ENCODE results near the gene RASGEF1C. TPM values are rescaled to one million over a fixed set of nuclear protein-coding genes. Genes with fewer than 3 reads are reported as not detected.

Gene RASGEF1C
- total RNA-seq, 2 donors from 2014 or later, result 0.09 to 3.1 TPM

GRCh38 chr5:180070756-180071530 lies 138.1 kb downstream of the RASGEF1C start:
- H3K4me3 ChIP-seq, result peak overlapping the region; percentile 86 to 92
- H3K4me1 ChIP-seq (replicated peaks), result no peaks in the 10 kb centered on the region
- WGBS, result 3% methylated on average over 23 of the region's 48 CpGs
- TF ChIP-seq CTCF (IDR thresholded peaks at IDR 0.05), result no peak
- no peak for TF ChIP-seq POLR2AphosphoS5 (IDR thresholded peaks at IDR 0.05)
- no peak for TF ChIP-seq POLR2A (IDR thresholded peaks at IDR 0.05)
- no peaks in the 10 kb centered on the region for H3K36me3 ChIP-seq
- H3K27ac ChIP-seq, result peak overlapping the region; percentile 95 to 96
- H3K9me3 ChIP-seq, result no peaks in the 10 kb centered on the region
- H3K27me3 ChIP-seq (replicated peaks; ENCODE audit: insufficient read depth), result no peaks in the 10 kb centered on the region
- intact Hi-C loops (cut with DNase I), result loop anchor here (5.0 kb wide), 1 partner anchor 164 kb away; the partner anchor contains the start of gene TBC1D9B
- peak; percentile 37 for DNase-seq (ENCODE audit: low spot score)

- intact Hi-C loops (cut with DNase I), result loop anchor here (5.0 kb wide), 1 partner anchor 162 kb away; the partner anchor contains the start of gene TBC1D9B
- peak; percentile 16 for DNase-seq (ENCODE audit: low spot score)
- TF ChIP-seq CTCF (IDR thresholded peaks at IDR 0.05) (no peak), POLR2AphosphoS5 (IDR thresholded peaks at IDR 0.05) (peak; percentile 32)
- WGBS, result 44% methylated on average over 9 of the region's 9 CpGs
- Histone ChIP-seq H3K27ac (peak overlapping the region in 1 of 2 donors; percentile 96), H3K9me3 (no peaks in the 10 kb centered on the region), H3K36me3 (no peaks in the 10 kb centered on the region), H3K27me3 (replicated peaks; ENCODE audit: insufficient read depth) (no peaks in the 10 kb centered on the region), H3K4me3 (peak overlapping the region; percentile 86 to 92), H3K4me1 (replicated peaks) (no peaks in the 10 kb centered on the region)
Observed at GRCh38 chr5:180069589-180070247, 139.3 kb downstream of the RASGEF1C start.

DNA sequence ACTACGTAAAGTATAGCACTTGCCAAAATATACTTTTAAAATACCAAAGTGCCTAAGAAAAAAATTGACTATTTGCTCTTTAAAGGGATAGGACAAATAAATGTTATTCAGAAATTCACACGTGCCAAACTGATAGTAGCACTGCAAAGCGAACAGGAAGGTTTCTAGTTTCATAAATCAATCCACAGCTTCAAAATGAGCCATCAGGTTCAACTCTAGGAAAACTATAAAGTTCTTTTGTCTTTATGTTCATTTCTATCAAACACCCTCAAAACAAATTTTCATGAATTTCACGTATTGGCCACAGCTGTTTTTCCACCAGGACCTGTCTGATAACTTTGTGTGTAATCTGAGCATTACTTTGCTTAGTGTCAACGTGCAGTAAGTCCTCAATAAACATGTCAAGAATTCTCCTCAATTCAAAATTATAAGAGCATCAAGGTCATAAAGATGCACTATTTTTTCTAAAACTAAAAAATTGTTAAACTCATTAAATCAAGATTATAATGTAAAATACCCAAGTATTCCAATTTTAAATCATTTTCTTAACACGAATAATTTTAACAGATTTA lies 140.4 kb downstream of the RASGEF1C start:
- no peak for DNase-seq (ENCODE audit: low spot score)
- 27% methylated on average over 6 of the region's 6 CpGs for WGBS
- intact Hi-C loops (cut with DNase I), result no loop called here
- no peak overlapping the region for H3K27ac ChIP-seq
- TF ChIP-seq CTCF (IDR thresholded peaks at IDR 0.05) (no peak), POLR2AphosphoS5 (IDR thresholded peaks at IDR 0.05) (peak; percentile 43), POLR2A (IDR thresholded peaks at IDR 0.05) (no peak)
- H3K4me1 ChIP-seq (replicated peaks), result no peaks in the 10 kb centered on the region
- H3K36me3 ChIP-seq, result no peaks in the 10 kb centered on the region
- H3K9me3 ChIP-seq, result no peaks in the 10 kb centered on the region
- H3K4me3 ChIP-seq, result no peak overlapping the region
- no peaks in the 10 kb centered on the region for H3K27me3 ChIP-seq (replicated peaks; ENCODE audit: insufficient read depth)

GRCh38 chr5:180067986-180068385 lies 141.0 kb downstream of the RASGEF1C start:
- no peak for TF ChIP-seq CTCF (IDR thresholded peaks at IDR 0.05)
- no peak for TF ChIP-seq POLR2AphosphoS5 (IDR thresholded peaks at IDR 0.05)
- TF ChIP-seq POLR2A (IDR thresholded peaks at IDR 0.05), result no peak
- Histone ChIP-seq H3K4me3 (no peak overlapping the region), H3K4me1 (replicated peaks) (no peaks in the 10 kb centered on the region), H3K27ac (no peak overlapping the region), H3K9me3 (no peaks in the 10 kb centered on the region), H3K36me3 (no peaks in the 10 kb centered on the region), H3K27me3 (replicated peaks; ENCODE audit: insufficient read depth) (no peaks in the 10 kb centered on the region)
- WGBS, result 52% methylated on average over 4 of the region's 4 CpGs
- intact Hi-C loops (cut with DNase I), result no loop called here
- DNase-seq (ENCODE audit: low spot score), result no peak

All from prostate gland (tissue), 2 donors.